Omental fat pad (tissue), 4 donors: ENCODE measurements around the gene TECTA. TPM values are rescaled to one million over a fixed set of nuclear protein-coding genes. Genes with fewer than 3 reads are reported as not detected.

Source experiments
- ATAC-seq: fragments of 150-250 bp; one replicate; pipeline ENCODE4 v1.9.1; 2016; ENCODE audit warnings: mild to moderate bottlenecking, moderate library complexity; ENCODE audit not compliant: low FRiP score
- DNase-seq: peaks from one replicate; pipeline ENCODE4 v3.0.0-alpha.2; 2019; ENCODE audit warnings: low spot score
- CTCF ChIP-seq, 3 donors: fragments of 450-650 bp; IDR thresholded peaks; one replicate each; pipeline ENCODE4 v1.5.1; 2016 to 2017; ENCODE audit warnings: antibody characterized with exemption in 3 of 3, mild to moderate bottlenecking in 3 of 3, moderate library complexity in 2 of 3
- total RNA-seq, 4 donors: library from RNA; depleted of rRNA; stranded (reverse); fragments of >200 nt; gene quantifications; one replicate each; pipeline ENCODE4 v1.1.0, GENCODE V29; 2016

The TECTA gene
- total RNA-seq, 4 donors from 2014 or later, result 0.48 to 1.5 (median 1.0) TPM

- ATAC-seq, result no peak
Observed at GRCh38 chr11:121123496-121124069, 22.5 kb downstream of the TECTA start.

GRCh38 chr11:121127809-121128208 lies 26.8 kb downstream of the TECTA start:
- TF ChIP-seq CTCF (IDR thresholded peaks at IDR 0.05), result no peak
- ATAC-seq, result no peak

More at GRCh38 chr11:121123496-121124069, 22.5 kb downstream of the TECTA start:
- DNase-seq, result no peak
- no peak for TF ChIP-seq CTCF (IDR thresholded peaks at IDR 0.05)

GRCh38 chr11:121129362-121130340 lies 28.6 kb downstream of the TECTA start:
- ATAC-seq, result no peak
- no peak for TF ChIP-seq CTCF (IDR thresholded peaks at IDR 0.05)
- DNase-seq, result no peak

More at GRCh38 chr11:121127809-121128208, 26.8 kb downstream of the TECTA start:
- DNase-seq, result no peak

GRCh38 chr11:121131656-121132055 lies 30.6 kb downstream of the TECTA start:
- ATAC-seq (no peak), DNase-seq (no peak)

GRCh38 chr11:121132211-121132976 lies 31.4 kb downstream of the TECTA start:
- no peak for TF ChIP-seq CTCF (IDR thresholded peaks at IDR 0.05)
- no peak for DNase-seq
- no peak for ATAC-seq

More at GRCh38 chr11:121131656-121132055, 30.6 kb downstream of the TECTA start:
- TF ChIP-seq CTCF (IDR thresholded peaks at IDR 0.05), result no peak

GRCh38 chr11:121134741-121135312 lies 33.8 kb downstream of the TECTA start:
- TF ChIP-seq CTCF (IDR thresholded peaks at IDR 0.05), result no peak
- ATAC-seq (no peak), DNase-seq (no peak)
